H1 (cell line): ENCODE data around the gene ZNF14. TPM values are rescaled to one million over a fixed set of nuclear protein-coding genes. Genes with fewer than 3 reads are reported as not detected.

Experiments
- CTCF ChIA-PET: fragments of 300-600 bp; sonication (Branson Sonifier 250); formaldehyde crosslinking; loops from one replicate; lab custom pipeline; 2021; ENCODE audit not compliant: partially characterized antibody; lab: Charles Lee
- POLR2A ChIA-PET: fragments of 300-600 bp; sonication (Branson Sonifier 250); formaldehyde crosslinking; loops from one replicate; lab custom pipeline; 2021; ENCODE audit warnings: inconsistent platforms; ENCODE audit not compliant: partially characterized antibody; lab: Charles Lee
- DNase-seq, 2 experiments: peaks; one replicate each; pipeline versions ENCODE4 v3.0.0 to v3.0.0-alpha.2; 2010 to 2022; ENCODE audit warnings: low spot score in 2 of 2, low read depth in 1 of 2, mixed read lengths in 1 of 2
- FAIRE-seq: peaks from 2 replicates; lab custom pipeline; 2011; peaks lifted over from hg19 to GRCh38; lab: Jason Lieb, UNC
- H2AFZ ChIP-seq: 2 replicates; pipeline ENCODE4 v1.8.1; 2012; ENCODE audit warnings: low read length, inconsistent platforms
- H2AK5ac ChIP-seq: 2 replicates; pipeline ENCODE4 v1.6.1; 2013; ENCODE audit warnings: low read depth, low read length
- H2BK120ac ChIP-seq: replicated peaks from 2 replicates; pipeline ENCODE3; 2013; ENCODE audit warnings: low read depth, low read length, inconsistent platforms
- H2BK12ac ChIP-seq: 2 replicates; pipeline ENCODE4 v1.6.1; 2013; ENCODE audit warnings: low read depth, low read length
- H2BK15ac ChIP-seq: 2 replicates; pipeline ENCODE4 v1.6.1; 2013; ENCODE audit warnings: low read length
- H2BK20ac ChIP-seq: 2 replicates; pipeline ENCODE4 v1.6.1; 2013; ENCODE audit warnings: low read length
- H2BK5ac ChIP-seq: 2 replicates; pipeline ENCODE4 v1.6.1; 2013; ENCODE audit warnings: low read depth, low read length
- H3K14ac ChIP-seq: 2 replicates; pipeline ENCODE4 v1.6.1; 2013; ENCODE audit warnings: inconsistent platforms; ENCODE audit not compliant: insufficient read length
- H3K18ac ChIP-seq: 2 replicates; pipeline ENCODE4 v1.6.1; 2013; ENCODE audit warnings: low read length; ENCODE audit errors: extremely low read depth
- H3K23ac ChIP-seq: 2 replicates; pipeline ENCODE4 v1.6.1; 2013; ENCODE audit warnings: inconsistent platforms; ENCODE audit not compliant: insufficient read length
- H3K23me2 ChIP-seq: 2 replicates; pipeline ENCODE4 v1.6.1; 2013; ENCODE audit warnings: low read depth, low read length
- H3K27ac ChIP-seq: 2 replicates; pipeline ENCODE4 v1.6.1; 2011; ENCODE audit warnings: low read depth, low read length, inconsistent platforms
- H3K27me3 ChIP-seq, 4 experiments: replicated peaks in 1 of 4; 1 replicate in 1 of 4; 2 replicates in 3 of 4; pipeline versions ENCODE4 v1.6.1 to v1.8.1; 2011 to 2013; ENCODE audit warnings: low read length in 3 of 4, mild to moderate bottlenecking in 3 of 4, inconsistent platforms in 2 of 4, mixed read lengths in 2 of 4, moderate library complexity in 1 of 4; ENCODE audit not compliant: control insufficient read depth in 3 of 4, insufficient read depth in 3 of 4; ENCODE audit errors: extremely low read depth in 1 of 4
- H3K36me3 ChIP-seq, 4 experiments: 2 replicates each; pipeline versions ENCODE4 v1.6.1 to v1.8.1; 2011 to 2013; ENCODE audit warnings: mild to moderate bottlenecking in 4 of 4, low read length in 3 of 4, moderate library complexity in 2 of 4, control low read depth in 1 of 4, inconsistent platforms in 1 of 4; ENCODE audit not compliant: insufficient read depth in 4 of 4, control insufficient read depth in 2 of 4
- H3K4ac ChIP-seq: replicated peaks from 2 replicates; pipeline ENCODE3; 2013; ENCODE audit warnings: low read length, low read depth, mixed read lengths, inconsistent platforms; ENCODE audit not compliant: insufficient read length
- H3K4me1 ChIP-seq, 4 experiments: replicated peaks in 1 of 4; 1 replicate in 1 of 4; 2 replicates in 3 of 4; pipeline versions ENCODE4 v1.6.1 to v1.8.1; 2011 to 2013; ENCODE audit warnings: low read length in 3 of 4, inconsistent platforms in 2 of 4, mixed read lengths in 1 of 4; ENCODE audit not compliant: insufficient read depth in 4 of 4, control insufficient read depth in 3 of 4
- H3K4me2 ChIP-seq, 2 experiments: 2 replicates each; pipeline versions ENCODE4 v1.6.1 to v1.8.1; 2011 to 2013; ENCODE audit warnings: low read depth in 2 of 2, low read length in 2 of 2, control low read depth in 1 of 2, inconsistent platforms in 1 of 2, mild to moderate bottlenecking in 1 of 2; ENCODE audit not compliant: insufficient read depth in 1 of 2
- H3K4me3 ChIP-seq, 4 experiments: fragments of 200-600, 300-600 bp in 1 of 4; sonication (generic), shearing (Covaris generic), sonication (Bioruptor Twin) in 1 of 4; 2 replicates each; pipeline versions ENCODE4 v1.5.1 to v1.8.1; 2011 to 2016; ENCODE audit warnings: low read length in 4 of 4, low read depth in 3 of 4, control low read depth in 2 of 4, inconsistent platforms in 2 of 4, mild to moderate bottlenecking in 2 of 4, mixed read lengths in 1 of 4, moderate library complexity in 1 of 4; ENCODE audit not compliant: insufficient read depth in 2 of 4; ENCODE audit errors: extremely low read depth in 1 of 4
- H3K56ac ChIP-seq: replicated peaks from 2 replicates; pipeline ENCODE3; 2013; ENCODE audit warnings: low read depth, mild to moderate bottlenecking, mixed read lengths, low read length, inconsistent platforms; ENCODE audit not compliant: insufficient read length
- H3K79me1 ChIP-seq: 2 replicates; pipeline ENCODE4 v1.6.1; 2013; ENCODE audit warnings: low read depth, low read length, control low read depth
- H3K79me2 ChIP-seq, 2 experiments: 2 replicates each; pipeline versions ENCODE4 v1.6.1 to v1.8.1; 2012 to 2013; ENCODE audit warnings: low read length in 2 of 2, mild to moderate bottlenecking in 2 of 2, inconsistent platforms in 1 of 2; ENCODE audit not compliant: insufficient read depth in 2 of 2, control insufficient read depth in 1 of 2
- H3K9ac ChIP-seq, 4 experiments: replicated peaks in 1 of 4; 1 replicate in 1 of 4; 2 replicates in 3 of 4; pipeline versions ENCODE4 v1.6.1 to v1.8.1; 2011 to 2013; ENCODE audit warnings: low read depth in 3 of 4, low read length in 3 of 4, control low read depth in 2 of 4, mild to moderate bottlenecking in 2 of 4, moderate library complexity in 2 of 4, inconsistent platforms in 1 of 4; ENCODE audit errors: extremely low read depth in 1 of 4
- H3K9me3 ChIP-seq, 2 experiments: 2 replicates each; pipeline versions ENCODE4 v1.6.1 to v1.8.1; 2012 to 2013; ENCODE audit warnings: mild to moderate bottlenecking in 2 of 2, moderate library complexity in 2 of 2, control low read depth in 1 of 2, inconsistent platforms in 1 of 2, low read depth in 1 of 2, low read length in 1 of 2, mixed read lengths in 1 of 2; ENCODE audit not compliant: insufficient read depth in 2 of 2
- H4K20me1 ChIP-seq, 2 experiments: replicated peaks in 1 of 2; 2 replicates each; pipeline versions ENCODE3 to v1.8.1; 2011 to 2013; ENCODE audit warnings: inconsistent platforms in 2 of 2, low read length in 2 of 2, mild to moderate bottlenecking in 1 of 2; ENCODE audit not compliant: insufficient read depth in 2 of 2, control insufficient read depth in 1 of 2
- H4K5ac ChIP-seq: 2 replicates; pipeline ENCODE4 v1.6.1; 2013; ENCODE audit warnings: low read length, low read depth, mixed read lengths, inconsistent platforms; ENCODE audit not compliant: insufficient read length
- H4K8ac ChIP-seq: 2 replicates; pipeline ENCODE4 v1.8.0; 2013; ENCODE audit warnings: mild to moderate bottlenecking, moderate library complexity, low read length, inconsistent platforms; ENCODE audit not compliant: insufficient read depth; ENCODE audit errors: extremely low read depth
- H4K91ac ChIP-seq: replicated peaks from 2 replicates; pipeline ENCODE3; 2013; ENCODE audit warnings: low read length, mixed read lengths, inconsistent platforms; ENCODE audit not compliant: insufficient read length
- EGR1 ChIP-seq: IDR thresholded peaks from 2 replicates; pipeline ENCODE4 v1.6.1; 2011; ENCODE audit warnings: low read depth, low read length, borderline replicate concordance
- GTF2F1 ChIP-seq: IDR thresholded peaks from 2 replicates; pipeline ENCODE4 v1.6.1; 2012; ENCODE audit warnings: low read depth, low read length, improper control_type of control experiment, borderline replicate concordance
- NANOG ChIP-seq: IDR thresholded peaks from 2 replicates; pipeline ENCODE4 v1.6.1; 2011; ENCODE audit warnings: low read length, low read depth, mild to moderate bottlenecking, inconsistent platforms; ENCODE audit not compliant: insufficient read depth, poor library complexity, severe bottlenecking
- RAD21 ChIP-seq, 2 experiments: IDR thresholded peaks in 1 of 2; conservative IDR thresholded peaks in 1 of 2; 2 replicates each; pipeline ENCODE4 v1.6.1; 2011; ENCODE audit warnings: low read depth in 2 of 2, low read length in 2 of 2, improper control_type of control experiment in 1 of 2, inconsistent platforms in 1 of 2, mild to moderate bottlenecking in 1 of 2, moderate library complexity in 1 of 2
- RFX5 ChIP-seq: IDR thresholded peaks from 2 replicates; pipeline ENCODE4 v1.6.1; 2011; ENCODE audit warnings: low read depth, low read length, improper control_type of control experiment, borderline replicate concordance
- RXRA ChIP-seq: IDR thresholded peaks from 2 replicates; pipeline ENCODE4 v1.6.1; 2011; ENCODE audit warnings: low read depth, mild to moderate bottlenecking, low read length, moderate library complexity; ENCODE audit not compliant: insufficient read depth
- TAF1 ChIP-seq: IDR thresholded peaks from 2 replicates; pipeline ENCODE4 v1.6.1; 2011; ENCODE audit warnings: mild to moderate bottlenecking, low read depth, low read length
- TEAD4 ChIP-seq: IDR thresholded peaks from 2 replicates; pipeline ENCODE4 v1.6.1; 2012; ENCODE audit warnings: low read depth, low read length, inconsistent platforms, mixed read lengths
- WGBS, 2 experiments: shearing (Covaris generic) in 1 of 2; methylation state at CpG; one replicate each; pipeline versions ENCODE4 v1.1.6 to v1.1.7; 2013 to 2015; ENCODE audit warnings: low lambda C conversion rate in 2 of 2, mixed read lengths in 2 of 2, inconsistent platforms in 1 of 2, low coverage in 1 of 2, missing lambda C conversion rate in 1 of 2; ENCODE audit not compliant: insufficient replicate concordance in 2 of 2, insufficient coverage in 1 of 2, insufficient read length in 1 of 2; ENCODE audit errors: extremely low coverage in 1 of 2, missing lambda C conversion rate in 1 of 2; 5-methylcytosine and 5-hydroxymethylcytosine counted together
- polyA plus RNA-seq, 7 experiments: library from polyadenylated mRNA; depleted of rRNA in 3 of 7; stranded (reverse) in 5 of 7; unstranded in 2 of 7; fragments of >200 nt in 5 of 7; fragments of 200-250 nt in 2 of 7; gene quantifications; 1 replicate in 5 of 7; 2 replicates in 1 of 7; 4 replicates in 1 of 7; pipeline versions ENCODE4 v1.2.1 to v1.2.3, GENCODE V29; 2011 to 2013; ENCODE audit warnings: missing spikeins in 2 of 7, mixed read lengths in 2 of 7
- total RNA-seq: library from RNA; stranded (reverse); fragmentation: NEBNext Ultra II Directional; extraction: Animal tissue kit (Norgen Biotek cat#: 25700); gene quantifications from 2 replicates; pipeline ENCODE4 v1.2.1, GENCODE V29; 2021
- TF ChIP-seq, protein P1 (sequence below): IDR thresholded peaks from 2 replicates; pipeline ENCODE4 v1.6.1; 2012; ENCODE audit warnings: low read length, inconsistent platforms

Gene ZNF14
- total and polyA plus RNA-seq, 2 of the 8 experiments (the other 6 are each of a cell fraction or from before 2014, with no cell fraction given): 1.00 to 7.4 TPM

DNA sequence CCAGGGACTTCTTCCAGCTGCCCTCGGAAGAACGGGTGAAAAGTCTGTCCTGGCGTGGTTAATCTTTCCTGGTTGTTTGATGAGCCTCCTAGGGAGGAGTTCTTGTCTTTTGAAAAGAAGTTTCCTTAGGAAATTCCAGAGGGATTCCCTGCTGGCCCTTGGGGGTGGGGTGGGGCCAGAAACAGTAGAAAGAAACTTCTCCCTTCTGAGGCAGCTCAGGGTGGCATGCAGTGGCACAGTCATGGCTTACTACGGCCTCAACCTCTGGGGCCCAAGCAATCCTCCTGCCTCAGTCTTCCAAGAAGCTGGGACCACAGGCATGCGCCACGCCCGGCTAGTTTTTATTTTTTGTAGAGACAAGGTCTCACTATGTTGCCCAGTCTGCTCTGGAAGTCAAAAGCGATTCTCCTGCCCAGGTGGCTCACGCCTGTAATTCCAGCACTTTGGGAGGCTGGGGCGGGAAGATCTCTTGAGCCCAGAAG is 62.8 kb downstream of the ZNF14 start:
- Histone ChIP-seq H2BK15ac (no peak overlapping the region), H3K18ac (peak overlapping the region; percentile 60), H3K27me3 (no peaks in the 10 kb centered on the region), H4K5ac (no peak overlapping the region), H4K8ac (no peak overlapping the region; the same call in 1 of the 2 replicates), H3K4me3 (peak overlapping the region; percentile 85 to 96 (median 90)), H3K4ac (no peak overlapping the region), H3K9me3 (no peaks in the 10 kb centered on the region), H4K91ac (no peak overlapping the region), H3K14ac (no peak overlapping the region), H2BK5ac (peak overlapping the region; percentile 16; the same call in 1 of the 2 replicates), H3K36me3 (peaks cover 0 to 13% (median 3%) of the 10 kb centered on the region in 4 experiments; a peak in 2 of 8 replicates), H3K4me2 (peak overlapping the region; percentile 75 to 81), H2BK120ac (no peak overlapping the region), H2BK12ac (no peak overlapping the region), H2AFZ (no peak overlapping the region), H3K79me1 (0 out of 2 replicates have a peak, but pooled peaks cover 2% of the 10 kb centered on the region), H2AK5ac (no peak overlapping the region), H3K23ac (no peak overlapping the region), H3K79me2 (peaks cover 2 to 53% of the 10 kb centered on the region in 2 experiments), H3K23me2 (peaks cover 7% of the 10 kb centered on the region), H3K4me1 (peaks cover 0 to 6% (median 2%) of the 10 kb centered on the region in 4 experiments; a peak in 5 of 7 replicates), H3K56ac (no peak overlapping the region), H3K9ac (peak overlapping the region in 3 of 4 experiments; percentile 74 to 87 (median 86); a peak in 5 of 7 replicates), H2BK20ac (no peak overlapping the region), H3K27ac (no peak overlapping the region; the same call in 1 of the 2 replicates), H4K20me1 (peaks cover 0 to 5% of the 10 kb centered on the region in 2 experiments)
- POLR2A ChIA-PET: interaction anchor here (0.6 to 3.9 kb wide), 13 partner anchors 8 to 232 kb away, joined by 3 to 18 read pairs (median 7); partner anchors contain the start of genes LPAR2, ZNF253, ZNF506 and ZNF93
- WGBS, 2 experiments: 39% methylated on average over 10 of the region's 10 CpGs; no CpG with 5 or more reads in 1 of the 2 experiments
- CTCF ChIA-PET: no interaction called here
- peak; percentile 34 to 65 for DNase-seq
- no peak for FAIRE-seq
- no peak for TF ChIP-seq RXRA
- TF ChIP-seq RAD21 (IDR thresholded peaks at IDR 0.05 in 1 of 2, conservative IDR thresholded peaks at IDR 0.05 in 1 of 2; ENCODE audit: low read depth in 2 of 2, low read length in 2 of 2): peak in 1 of 2 experiments; percentile 13; a peak in 1 of 4 replicates
- peak; percentile 88 for TF ChIP-seq TEAD4
- TF ChIP-seq RFX5: no peak
- TF ChIP-seq NANOG: peak; percentile 68
- TF ChIP-seq TAF1: peak; percentile 44; the same call in 1 of the 2 replicates
- no peak for TF ChIP-seq GTF2F1
- TF ChIP-seq EGR1: 0 out of 2 replicates have a peak, but pooled peaks have one; percentile 36
- TF ChIP-seq, protein P1, sequence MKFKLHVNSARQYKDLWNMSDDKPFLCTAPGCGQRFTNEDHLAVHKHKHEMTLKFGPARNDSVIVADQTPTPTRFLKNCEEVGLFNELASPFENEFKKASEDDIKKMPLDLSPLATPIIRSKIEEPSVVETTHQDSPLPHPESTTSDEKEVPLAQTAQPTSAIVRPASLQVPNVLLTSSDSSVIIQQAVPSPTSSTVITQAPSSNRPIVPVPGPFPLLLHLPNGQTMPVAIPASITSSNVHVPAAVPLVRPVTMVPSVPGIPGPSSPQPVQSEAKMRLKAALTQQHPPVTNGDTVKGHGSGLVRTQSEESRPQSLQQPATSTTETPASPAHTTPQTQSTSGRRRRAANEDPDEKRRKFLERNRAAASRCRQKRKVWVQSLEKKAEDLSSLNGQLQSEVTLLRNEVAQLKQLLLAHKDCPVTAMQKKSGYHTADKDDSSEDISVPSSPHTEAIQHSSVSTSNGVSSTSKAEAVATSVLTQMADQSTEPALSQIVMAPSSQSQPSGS: no peak
